Measurements from ENCODE around the gene DEXI. TPM values are rescaled to one million over a fixed set of nuclear protein-coding genes. Genes with fewer than 3 reads are reported as not detected.
"Not testable (repeated sequence)": the region's sequence is repeated elsewhere in the genome, so short reads cannot be mapped to it uniquely, and the experiment has no call there.

Gene DEXI
- total RNA-seq, 2 experiments from 2014 or later: 31.9 TPM

- Mint-ChIP-seq H3K4me3 (peak overlapping the region; percentile 20), H3K27ac (peak overlapping the region; percentile 66)
Observed at GRCh38 chr16:10954903-10955302, 12.6 kb upstream of the DEXI start.

DNA sequence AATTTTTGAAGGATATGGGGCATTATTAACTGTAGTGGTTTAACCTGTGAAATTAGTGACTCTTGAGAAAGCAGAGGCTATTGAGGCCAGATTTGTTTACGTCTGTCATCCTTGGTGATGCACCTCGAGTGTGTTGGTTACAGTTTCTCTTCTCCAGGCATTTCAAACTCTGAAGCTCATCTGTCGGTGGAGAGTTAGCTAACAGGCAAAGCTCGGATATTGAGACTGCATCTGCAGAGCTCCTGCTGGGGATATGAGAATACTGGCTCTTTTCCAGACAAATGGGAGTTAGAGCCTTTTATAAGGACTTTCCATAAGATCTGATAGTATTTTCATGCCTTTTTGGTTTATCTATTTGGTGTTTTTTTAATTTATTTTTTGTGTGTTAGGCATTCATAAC, 8.8 kb upstream of the DEXI start:
- H3K4me1 Mint-ChIP-seq (ENCODE audit: low read depth): peaks cover 64% of the 10 kb centered on the region
- no peaks in the 10 kb centered on the region for H3K36me3 Mint-ChIP-seq (ENCODE audit: low read depth)
- no peaks in the 10 kb centered on the region for H3K27me3 Mint-ChIP-seq (ENCODE audit: low read depth)
- ChIA-PET POLR2A (interaction anchor here (1.0 kb wide), 1 partner anchor 297 kb away, joined by 3 read pairs; no protein-coding TSS in a partner anchor), CTCF (interaction anchor here (1.0 to 8.3 kb wide), 9 partner anchors 9 to 581 kb away, joined by 3 to 124 read pairs (median 5); partner anchors contain the start of gene SOCS1)
- no peaks in the 10 kb centered on the region for H3K9me3 Mint-ChIP-seq (ENCODE audit: insufficient read depth)
- DNase-seq: no peak
- ATAC-seq: no peak
- H3K27ac Mint-ChIP-seq: no peak overlapping the region
- H3K4me3 Mint-ChIP-seq: no peak overlapping the region

More at GRCh38 chr16:10954903-10955302, 12.6 kb upstream of the DEXI start:
- peaks cover 63% of the 10 kb centered on the region for H3K4me1 Mint-ChIP-seq (ENCODE audit: low read depth)
- no peaks in the 10 kb centered on the region for H3K27me3 Mint-ChIP-seq (ENCODE audit: low read depth)
- ChIA-PET CTCF (interaction anchor here (0.7 to 8.3 kb wide), 22 partner anchors 9 to 580 kb away, joined by 3 to 124 read pairs (median 6); partner anchors contain the start of genes CLEC16A, DEXI and SOCS1), POLR2A (interaction anchor here (1.0 to 1.9 kb wide), 2 partner anchors 10 to 301 kb away, joined by 5 to 9 read pairs; partner anchors contain the start of genes CLEC16A and SOCS1)
- no peaks in the 10 kb centered on the region for H3K9me3 Mint-ChIP-seq (ENCODE audit: insufficient read depth)
- peaks cover 9% of the 10 kb centered on the region for H3K36me3 Mint-ChIP-seq (ENCODE audit: low read depth)
- no peak for ATAC-seq
- DNase-seq: no peak

DNA sequence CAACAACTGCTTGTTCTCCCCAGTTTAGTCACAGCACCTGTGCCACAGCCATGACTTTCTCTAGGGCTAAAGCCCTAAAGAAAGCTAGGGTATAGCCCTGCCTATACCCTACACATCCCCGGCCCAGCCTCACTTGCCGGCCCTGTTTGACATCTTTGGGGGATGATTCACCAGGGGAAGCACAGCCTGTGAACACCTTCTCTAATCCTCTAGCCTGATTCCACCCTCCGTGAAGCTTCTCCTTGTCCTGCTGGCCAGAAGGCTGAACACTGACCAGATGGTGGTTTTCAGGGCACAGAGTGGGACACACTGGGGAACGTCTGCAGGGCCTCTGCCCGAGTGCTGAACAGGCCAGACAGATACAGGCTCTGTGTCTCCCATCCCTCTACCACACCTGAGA, 8.1 kb upstream of the DEXI start:
- H3K4me1 Mint-ChIP-seq (ENCODE audit: low read depth): peaks cover 64% of the 10 kb centered on the region
- H3K4me3 Mint-ChIP-seq: no peak overlapping the region
- ATAC-seq (no peak), DNase-seq (no peak)
- H3K27me3 Mint-ChIP-seq (ENCODE audit: low read depth): no peaks in the 10 kb centered on the region
- POLR2A ChIA-PET: interaction anchor here (1.0 to 2.5 kb wide), 2 partner anchors 298 to 305 kb away, joined by 3 to 9 read pairs; partner anchors contain the start of gene SOCS1
- CTCF ChIA-PET: interaction anchor here (1.1 to 8.3 kb wide), 8 partner anchors 10 to 582 kb away, joined by 3 to 124 read pairs (median 6); partner anchors contain the start of gene SOCS1
- no peaks in the 10 kb centered on the region for H3K9me3 Mint-ChIP-seq (ENCODE audit: insufficient read depth)
- H3K27ac Mint-ChIP-seq: no peak overlapping the region
- no peaks in the 10 kb centered on the region for H3K36me3 Mint-ChIP-seq (ENCODE audit: low read depth)

- DNase-seq: peak; percentile 80
- no peaks in the 10 kb centered on the region for H3K9me3 Mint-ChIP-seq (ENCODE audit: insufficient read depth)
- peaks cover 61% of the 10 kb centered on the region for H3K4me1 Mint-ChIP-seq (ENCODE audit: low read depth)
- H3K27me3 Mint-ChIP-seq (ENCODE audit: low read depth): no peaks in the 10 kb centered on the region
- POLR2A ChIA-PET: interaction anchor here (1.2 to 2.5 kb wide), 2 partner anchors 10 to 306 kb away, joined by 3 to 9 read pairs; partner anchors contain the start of gene SOCS1
- CTCF ChIA-PET: interaction anchor here (0.6 to 8.3 kb wide), 16 partner anchors 9 to 849 kb away, joined by 3 to 124 read pairs (median 5); partner anchors contain the start of gene SOCS1
- H3K36me3 Mint-ChIP-seq (ENCODE audit: low read depth): no peaks in the 10 kb centered on the region
- ATAC-seq: peak; percentile 76
- H3K27ac Mint-ChIP-seq: peak overlapping the region; percentile 28
- peak overlapping the region; percentile 0 for H3K4me3 Mint-ChIP-seq
Observed at GRCh38 chr16:10949424-10949970, 7.2 kb upstream of the DEXI start.

DNA sequence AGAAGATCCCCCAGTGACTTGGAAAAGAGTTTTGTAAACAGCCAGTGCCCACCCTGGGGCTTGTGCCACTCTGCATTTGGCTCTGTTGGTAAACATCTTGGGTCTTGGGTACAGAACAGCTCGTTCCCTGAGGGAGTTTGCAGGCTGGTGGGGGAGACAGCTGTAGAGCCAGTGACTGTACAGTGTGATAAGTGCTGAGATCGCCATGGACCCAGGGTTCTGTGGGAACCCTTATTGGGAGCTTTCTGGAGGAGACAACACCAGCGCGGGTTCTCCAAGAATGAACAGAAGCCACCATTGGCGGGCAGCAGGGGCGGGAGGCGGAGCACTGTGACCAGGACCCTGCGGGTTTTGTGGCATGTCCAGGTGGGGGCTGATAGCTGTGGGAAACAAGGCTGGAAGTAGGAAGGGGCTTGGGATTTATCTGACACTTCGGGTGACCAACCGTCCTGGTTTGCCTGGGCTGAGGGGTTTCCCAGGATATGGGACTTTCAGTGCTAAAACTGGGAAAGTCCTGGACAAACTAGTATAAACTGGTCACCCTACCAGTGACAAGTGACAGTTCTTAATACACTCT, 5.0 kb upstream of the DEXI start:
- POLR2A ChIA-PET: no interaction called here
- no peaks in the 10 kb centered on the region for H3K27me3 Mint-ChIP-seq (ENCODE audit: low read depth)
- peaks cover 62% of the 10 kb centered on the region for H3K4me1 Mint-ChIP-seq (ENCODE audit: low read depth)

DNA sequence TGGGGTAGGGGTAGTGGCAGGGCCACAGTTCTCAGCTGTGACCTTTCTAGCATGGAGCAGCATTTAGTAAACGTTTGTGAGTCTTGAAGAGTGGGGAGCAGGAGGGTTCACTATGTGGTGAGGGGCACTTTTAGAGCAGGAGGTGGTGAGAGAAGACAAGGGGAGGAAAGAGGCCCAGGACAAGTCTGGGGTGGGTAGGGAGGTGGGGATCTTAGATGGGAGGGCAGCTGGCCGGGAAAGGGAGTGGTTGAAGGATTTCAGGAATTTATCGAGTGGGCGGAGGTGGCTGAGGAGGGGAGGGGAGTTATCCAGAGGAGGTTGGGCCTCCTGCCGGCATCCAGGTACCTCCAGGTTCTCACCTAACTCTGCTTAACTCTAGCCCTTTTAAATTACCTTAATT, 4.0 kb upstream of the DEXI start:
- no peaks in the 10 kb centered on the region for H3K36me3 Mint-ChIP-seq (ENCODE audit: low read depth)
- no peak overlapping the region for H3K27ac Mint-ChIP-seq
- DNase-seq (no peak), ATAC-seq (no peak)
- peaks cover 62% of the 10 kb centered on the region for H3K4me1 Mint-ChIP-seq (ENCODE audit: low read depth)
- H3K9me3 Mint-ChIP-seq (ENCODE audit: insufficient read depth): no peaks in the 10 kb centered on the region
- no peaks in the 10 kb centered on the region for H3K27me3 Mint-ChIP-seq (ENCODE audit: low read depth)
- ChIA-PET CTCF (interaction anchor here (0.9 kb wide), 1 partner anchor 18 kb away, joined by 3 read pairs; no protein-coding TSS in a partner anchor), POLR2A (no interaction called here)
- peak overlapping the region; percentile 79 for H3K4me3 Mint-ChIP-seq

More for the DNA sequence above, 5.0 kb upstream of the DEXI start:
- H3K4me3 Mint-ChIP-seq: no peak overlapping the region
- H3K36me3 Mint-ChIP-seq (ENCODE audit: low read depth): no peaks in the 10 kb centered on the region
- DNase-seq: no peak
- H3K27ac Mint-ChIP-seq: no peak overlapping the region
- no peak for ATAC-seq
- H3K9me3 Mint-ChIP-seq (ENCODE audit: insufficient read depth): no peaks in the 10 kb centered on the region
- CTCF ChIA-PET: interaction anchor here (0.9 to 8.3 kb wide), 4 partner anchors 11 to 409 kb away, joined by 3 to 124 read pairs (median 6); no protein-coding TSS in a partner anchor

- POLR2A ChIA-PET: interaction anchor here (1.2 to 2.0 kb wide), 2 partner anchors 10 to 279 kb away, joined by 4 to 5 read pairs; no protein-coding TSS in a partner anchor
- Mint-ChIP-seq H3K4me3 (peak overlapping the region; percentile 79), H3K9me3 (ENCODE audit: insufficient read depth) (no peaks in the 10 kb centered on the region), H3K27ac (peak overlapping the region; percentile 66), H3K4me1 (ENCODE audit: low read depth) (peaks cover 67% of the 10 kb centered on the region), H3K27me3 (ENCODE audit: low read depth) (no peaks in the 10 kb centered on the region), H3K36me3 (ENCODE audit: low read depth) (peaks cover 5% of the 10 kb centered on the region)
- CTCF ChIA-PET: interaction anchor here (1.2 to 1.6 kb wide), 4 partner anchors 9 to 199 kb away, joined by 3 to 13 read pairs (median 6); no protein-coding TSS in a partner anchor
- DNase-seq (no peak), ATAC-seq (no peak)
Observed at GRCh38 chr16:10945065-10945787, 3.0 kb upstream of the DEXI start.

DNA sequence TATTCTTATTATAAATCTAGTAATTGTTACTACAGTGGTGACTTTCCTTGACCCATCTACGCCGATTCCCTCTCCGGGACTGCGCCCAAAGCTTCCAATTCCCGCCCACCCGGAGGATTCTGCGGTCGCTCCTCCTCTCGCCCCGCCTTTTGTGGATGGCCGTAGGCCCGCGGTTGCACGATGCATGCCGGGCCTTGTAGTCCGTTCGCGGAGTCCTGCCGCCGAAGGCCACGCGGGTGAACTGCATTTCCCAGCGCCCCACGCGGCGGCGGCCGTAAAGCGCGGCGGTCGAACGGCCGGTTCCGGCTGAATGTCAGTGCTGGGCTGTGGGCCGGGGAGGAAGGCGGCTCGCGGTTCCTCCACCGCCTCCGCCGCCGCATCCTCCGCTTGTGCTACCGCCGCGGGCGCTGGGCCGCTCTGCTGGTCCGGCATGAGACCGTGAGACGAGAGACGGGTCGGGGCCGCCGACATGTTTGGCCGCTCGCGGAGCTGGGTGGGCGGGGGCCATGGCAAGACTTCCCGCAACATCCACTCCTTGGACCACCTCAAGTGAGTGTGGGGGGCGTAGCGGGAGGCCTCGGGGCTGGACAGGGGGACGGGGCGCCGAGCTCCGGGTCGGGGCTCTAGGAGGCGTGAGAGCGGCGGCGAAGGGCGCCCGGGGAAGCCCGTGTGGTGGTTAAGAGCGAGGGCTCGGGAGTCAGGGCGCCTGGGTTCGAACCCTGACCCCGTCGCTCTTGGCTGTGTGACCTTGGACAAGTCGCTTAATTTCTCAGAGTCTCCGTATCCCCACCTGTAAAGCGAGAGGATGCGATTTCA, 2.2 kb upstream of the DEXI start, which contains the start of gene CLEC16A:
Gene CLEC16A (plus strand): TSS at position 316 of the 816 bp plus-strand sequence. CDS start 154 bp downstream, at position 470.
- DNase-seq: peak; percentile 96
- Mint-ChIP-seq H3K36me3 (ENCODE audit: low read depth) (peaks cover 9% of the 10 kb centered on the region), H3K4me3 (peak within 1 kb of the TSS; percentile 79), H3K4me1 (ENCODE audit: low read depth) (peaks cover 67% of the 10 kb centered on the region), H3K27me3 (ENCODE audit: low read depth) (no peaks in the 10 kb centered on the region), H3K9me3 (ENCODE audit: insufficient read depth) (no peaks in the 10 kb centered on the region), H3K27ac (peak within 1 kb of the TSS; percentile 66)
- peak; percentile 72 for ATAC-seq
- ChIA-PET CTCF (interaction anchor here (1.2 to 1.6 kb wide), 4 partner anchors 10 to 200 kb away, joined by 3 to 13 read pairs (median 6); no protein-coding TSS in a partner anchor), POLR2A (interaction anchor here (0.5 to 2.0 kb wide), 3 partner anchors 11 to 797 kb away, joined by 3 to 5 read pairs (median 4); no protein-coding TSS in a partner anchor)

DNA sequence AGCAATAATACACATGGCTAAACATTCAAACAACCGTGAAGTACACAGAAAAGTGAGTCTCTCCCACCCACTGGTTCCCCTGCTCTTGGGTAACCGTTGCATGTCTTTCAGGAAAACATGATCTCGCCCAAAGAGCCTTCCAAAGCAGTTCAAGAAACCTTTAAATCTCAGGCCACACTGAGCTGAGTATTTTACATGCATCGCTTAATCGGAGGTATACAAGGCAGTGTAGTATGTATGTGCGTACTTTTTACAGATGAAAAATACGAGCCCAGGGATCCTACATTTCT, 741 bp upstream of the DEXI start:
- H3K27me3 Mint-ChIP-seq (ENCODE audit: low read depth): no peaks in the 10 kb centered on the region
- CTCF ChIA-PET: no interaction called here
- peak overlapping the region; percentile 68 for H3K4me3 Mint-ChIP-seq
- peaks cover 23% of the 10 kb centered on the region for H3K36me3 Mint-ChIP-seq (ENCODE audit: low read depth)
- POLR2A ChIA-PET: no interaction called here
- H3K27ac Mint-ChIP-seq: no peak overlapping the region
- DNase-seq (no peak), ATAC-seq (no peak)
- peaks cover 71% of the 10 kb centered on the region for H3K4me1 Mint-ChIP-seq (ENCODE audit: low read depth)
- H3K9me3 Mint-ChIP-seq (ENCODE audit: insufficient read depth): no peaks in the 10 kb centered on the region

- peak overlapping the region; percentile 87 for H3K4me3 Mint-ChIP-seq
- H3K9me3 Mint-ChIP-seq (ENCODE audit: insufficient read depth); POLR2A ChIA-PET; DNase-seq; H3K27me3 Mint-ChIP-seq (ENCODE audit: low read depth): not testable (repeated sequence)
- CTCF ChIA-PET: interaction anchor here (1.4 kb wide), 1 partner anchor 12 kb away, joined by 9 read pairs; no protein-coding TSS in a partner anchor
- H3K36me3 Mint-ChIP-seq (ENCODE audit: low read depth): peaks cover 25% of the 10 kb centered on the region
- peak overlapping the region; percentile 65 for H3K27ac Mint-ChIP-seq
- peaks cover 77% of the 10 kb centered on the region for H3K4me1 Mint-ChIP-seq (ENCODE audit: low read depth)
- peak; percentile 8 for ATAC-seq
Observed at GRCh38 chr16:10941935-10942351, 325 bp downstream of the DEXI start.

Data from activated CD8-positive, alpha-beta T cell treated with anti-CD3 and anti-CD28 coated beads, Interleukin-2, amount 10 ng/mL, durations not matched to agents 7 days and 5 days (primary cell).